GM18858 (cell line): ENCODE data around the gene MARK1.
"Not testable (repeated sequence)": the region's sequence is repeated elsewhere in the genome, so short reads cannot be mapped to it uniquely, and the experiment has no call there.

Source experiments
- ATAC-seq: cut with Tn5 transposase; IDR thresholded peaks from one replicate; pipeline ENCODE4 v1.9.1; 2021; ENCODE audit not compliant: unreplicated experiment

The MARK1 gene

GRCh38 chr1:220605651-220606050, 77.7 kb downstream of the MARK1 start:
- not testable (repeated sequence) for ATAC-seq

GRCh38 chr1:220611100-220611499, 83.2 kb downstream of the MARK1 start:
- not testable (repeated sequence) for ATAC-seq

GRCh38 chr1:220616836-220617235, 88.9 kb downstream of the MARK1 start:
- ATAC-seq: no peak

- ATAC-seq: no peak
Measured at GRCh38 chr1:220628431-220628830, 100.5 kb downstream of the MARK1 start.

- ATAC-seq: no peak
Measured at GRCh38 chr1:220631238-220631815, 103.4 kb downstream of the MARK1 start.

- no peak for ATAC-seq
Measured at GRCh38 chr1:220637759-220638158, 109.8 kb downstream of the MARK1 start.

- no peak for ATAC-seq
Measured at GRCh38 chr1:220642285-220642684, 114.3 kb downstream of the MARK1 start.

GRCh38 chr1:220652995-220653394, 125.1 kb downstream of the MARK1 start:
- no peak for ATAC-seq

- ATAC-seq: peak; percentile 96
Measured at GRCh38 chr1:220655509-220655908, 127.6 kb downstream of the MARK1 start.

GRCh38 chr1:220655961-220656740, 128.2 kb downstream of the MARK1 start:
- no peak for ATAC-seq

GRCh38 chr1:220666349-220666748, 138.4 kb downstream of the MARK1 start:
- ATAC-seq: no peak

GRCh38 chr1:220669005-220669404, 141.1 kb downstream of the MARK1 start:
- ATAC-seq: no peak

- ATAC-seq: no peak
Measured at GRCh38 chr1:220670365-220670764, 142.4 kb downstream of the MARK1 start.

GRCh38 chr1:220673921-220674320, 146.0 kb downstream of the MARK1 start:
- ATAC-seq: no peak

- no peak for ATAC-seq
Measured at GRCh38 chr1:220677251-220677650, 149.3 kb downstream of the MARK1 start.

GRCh38 chr1:220680085-220680687, 152.2 kb downstream of the MARK1 start:
- ATAC-seq: peak; percentile 89

GRCh38 chr1:220681220-220681880, 153.4 kb downstream of the MARK1 start:
- ATAC-seq: no peak

- no peak for ATAC-seq
Measured at GRCh38 chr1:220682901-220683576, 155.1 kb downstream of the MARK1 start.

GRCh38 chr1:220683716-220684115, 155.8 kb downstream of the MARK1 start:
- ATAC-seq: not testable (repeated sequence)

GRCh38 chr1:220684890-220685289, 157.0 kb downstream of the MARK1 start:
- ATAC-seq: no peak

GRCh38 chr1:220685879-220686278, 157.9 kb downstream of the MARK1 start:
- ATAC-seq: no peak
